Endothelial cell of umbilical vein (primary cell): Measurements from ENCODE around the gene EVA1A.

Source experiments
- JUN ChIP-seq: IDR thresholded peaks from 2 replicates; pipeline ENCODE4 v1.6.1; 2011; ENCODE audit warnings: borderline replicate concordance, low read depth; ENCODE audit not compliant: insufficient read length, insufficient read depth
- POLR2A ChIP-seq: IDR thresholded peaks from 2 replicates; pipeline ENCODE4 v1.6.1; 2012; ENCODE audit warnings: low read depth, mild to moderate bottlenecking, control low read depth, low read length

DNA sequence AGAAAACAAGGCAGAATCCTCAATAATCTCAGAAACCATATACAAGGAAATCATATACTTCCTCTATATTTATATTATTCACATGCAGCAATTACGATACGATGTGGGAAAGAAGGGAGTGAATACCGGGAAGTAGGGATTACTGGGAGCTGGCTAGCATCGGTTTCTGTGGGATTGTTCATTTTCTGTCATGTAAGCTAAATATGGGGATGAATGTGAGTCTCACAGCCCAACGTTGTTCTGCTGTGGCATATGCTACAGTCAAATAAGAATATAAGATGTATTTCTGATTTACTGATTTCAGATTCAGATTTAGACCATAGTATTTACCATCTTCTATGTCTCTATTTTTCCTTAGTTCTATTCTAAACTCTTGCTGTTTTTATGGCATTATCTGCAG lies 113.6 kb downstream of the EVA1A start:
- TF ChIP-seq JUN (no peak), POLR2A (no peak)
